Natural killer cell (primary cell): Measurements from ENCODE around the gene FAM107B. TPM values are rescaled to one million over a fixed set of nuclear protein-coding genes. Genes with fewer than 3 reads are reported as not detected.

ENCODE experiments used
- ATAC-seq, 3 donors: fragments of 150-1000 bp in 2 of 3; fragments of 200-7000 bp in 1 of 3; cut with Tn5 transposase; 1 replicate in 1 of 3; 2 replicates in 2 of 3; pipeline ENCODE4 v1.10.0; 2021; ENCODE audit warnings: mild to moderate bottlenecking in 2 of 3, moderate library complexity in 2 of 3
- DNase-seq, 2 donors: peaks; one replicate each; pipeline versions ENCODE4 v3.0.0 to v3.0.0-alpha.2; 2013 to 2021; ENCODE audit warnings: mixed read lengths in 1 of 2
- H3K27ac ChIP-seq: one replicate; pipeline ENCODE4 v1.5.1; 2013; ENCODE audit warnings: mild to moderate bottlenecking, low read length
- H3K27me3 ChIP-seq: one replicate; pipeline ENCODE4 v1.6.1; 2013; ENCODE audit warnings: low read length; ENCODE audit not compliant: control insufficient read depth, insufficient read depth
- H3K36me3 ChIP-seq: one replicate; pipeline ENCODE4 v1.6.1; 2013; ENCODE audit warnings: low read length; ENCODE audit not compliant: control insufficient read depth, insufficient read depth
- H3K4me1 ChIP-seq: one replicate; pipeline ENCODE4 v1.6.1; 2013; ENCODE audit warnings: low read length; ENCODE audit not compliant: control insufficient read depth, insufficient read depth
- H3K4me3 ChIP-seq: one replicate; pipeline ENCODE4 v1.5.1; 2013; ENCODE audit warnings: low read length
- H3K9me3 ChIP-seq: one replicate; pipeline ENCODE4 v1.6.1; 2013; ENCODE audit warnings: low read length; ENCODE audit not compliant: control insufficient read depth, insufficient read depth
- H3K27ac Mint-ChIP-seq, 2 donors: one replicate each; pipeline ENCODE4 v1.8.0; 2022; ENCODE audit warnings: mild to moderate bottlenecking in 2 of 2, mixed read lengths in 2 of 2, moderate library complexity in 1 of 2
- H3K27me3 Mint-ChIP-seq, 2 donors: one replicate each; pipeline ENCODE4 v1.8.0; 2022; ENCODE audit warnings: low read depth in 2 of 2, mixed read lengths in 2 of 2
- H3K36me3 Mint-ChIP-seq: one replicate; pipeline ENCODE4 v1.8.0; 2022; ENCODE audit warnings: mixed read lengths
- H3K4me1 Mint-ChIP-seq, 2 donors: one replicate each; pipeline ENCODE4 v1.8.0; 2022; ENCODE audit warnings: mixed read lengths in 2 of 2
- H3K4me3 Mint-ChIP-seq: one replicate; pipeline ENCODE4 v1.8.0; 2022; ENCODE audit warnings: mild to moderate bottlenecking, moderate library complexity, mixed read lengths
- H3K9me3 Mint-ChIP-seq, 2 donors: one replicate each; pipeline ENCODE4 v1.8.0; 2022; ENCODE audit warnings: mixed read lengths in 2 of 2
- WGBS: methylation state at CpG from one replicate; pipeline ENCODE4 v1.1.7; 2013; ENCODE audit warnings: missing lambda C conversion rate; ENCODE audit not compliant: insufficient coverage; 5-methylcytosine and 5-hydroxymethylcytosine counted together
- intact Hi-C: fragments of 100-400 bp; cut with micrococcal nuclease; formaldehyde crosslinking; loops from one replicate; pipeline ENCODE4 v1.14.2; 2022
- total RNA-seq, 4 donors: library from RNA; stranded (reverse); fragments of 120-200 nt in 1 of 4; gene quantifications; one replicate each; pipeline versions ENCODE4 v1.2.3 to v1.2.4, GENCODE V29; 2013 to 2022
- TF ChIP-seq, protein P1 (sequence below): fragments of 200-600 bp; IDR thresholded peaks from one replicate; pipeline ENCODE4 v1.8.0; 2022; ENCODE audit warnings: antibody characterized with exemption

Gene FAM107B
- total RNA-seq, 3 donors from 2014 or later (not counting 1 experiment from before 2014, with no cell fraction given), result 165 to 226 (median 224) TPM

DNA sequence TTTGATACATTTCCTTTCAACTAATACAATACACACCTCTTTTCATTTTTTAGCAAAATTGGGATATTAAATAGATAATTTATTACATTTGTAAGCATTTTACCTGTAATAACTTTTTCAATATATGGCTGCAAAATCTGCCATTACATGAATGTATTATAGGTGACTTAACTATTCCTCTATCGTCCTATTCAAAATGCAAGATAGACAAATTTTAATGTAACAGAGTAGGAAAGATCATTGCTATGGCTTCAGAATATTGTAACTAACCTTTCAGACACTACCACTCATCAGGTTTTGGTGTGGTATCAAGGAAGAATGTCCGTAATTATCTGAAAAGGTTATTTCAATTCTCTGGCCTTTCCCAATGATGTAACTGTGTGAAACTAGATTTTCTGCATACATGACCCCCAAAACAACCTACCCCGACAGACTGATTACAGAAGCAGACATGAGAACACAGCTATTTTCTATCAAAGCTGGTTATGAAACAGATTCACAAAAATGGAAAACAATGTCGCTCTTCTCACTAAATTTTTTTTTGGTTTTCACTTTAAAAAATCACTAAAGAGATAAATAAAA, 211.2 kb downstream of the FAM107B start:
- Mint-ChIP-seq H3K4me1 (peaks cover 94 to 96% of the 10 kb centered on the region in 2 donors), H3K36me3 (peaks cover 14% of the 10 kb centered on the region), H3K27me3 (no peaks in the 10 kb centered on the region), H3K9me3 (peaks cover 0 to 2% of the 10 kb centered on the region in 2 donors), H3K4me3 (peak overlapping the region; percentile 90), H3K27ac (peak overlapping the region; percentile 95 to 98)
- H3K4me1 ChIP-seq, result peaks cover 73% of the 10 kb centered on the region
- peaks cover 23% of the 10 kb centered on the region for H3K36me3 ChIP-seq
- peak overlapping the region; percentile 87 for H3K27ac ChIP-seq
- WGBS, result 75% methylated on average over 2 of the region's 4 CpGs
- DNase-seq, result no peak
- H3K4me3 ChIP-seq, result no peak overlapping the region
- ATAC-seq, result no peak
- intact Hi-C loops, result loop anchor here (5.0 kb wide), 2 partner anchors 84 to 274 kb away; partner anchors contain the start of genes CDNF, HSPA14 and MSANTD7
- TF ChIP-seq, protein P1, sequence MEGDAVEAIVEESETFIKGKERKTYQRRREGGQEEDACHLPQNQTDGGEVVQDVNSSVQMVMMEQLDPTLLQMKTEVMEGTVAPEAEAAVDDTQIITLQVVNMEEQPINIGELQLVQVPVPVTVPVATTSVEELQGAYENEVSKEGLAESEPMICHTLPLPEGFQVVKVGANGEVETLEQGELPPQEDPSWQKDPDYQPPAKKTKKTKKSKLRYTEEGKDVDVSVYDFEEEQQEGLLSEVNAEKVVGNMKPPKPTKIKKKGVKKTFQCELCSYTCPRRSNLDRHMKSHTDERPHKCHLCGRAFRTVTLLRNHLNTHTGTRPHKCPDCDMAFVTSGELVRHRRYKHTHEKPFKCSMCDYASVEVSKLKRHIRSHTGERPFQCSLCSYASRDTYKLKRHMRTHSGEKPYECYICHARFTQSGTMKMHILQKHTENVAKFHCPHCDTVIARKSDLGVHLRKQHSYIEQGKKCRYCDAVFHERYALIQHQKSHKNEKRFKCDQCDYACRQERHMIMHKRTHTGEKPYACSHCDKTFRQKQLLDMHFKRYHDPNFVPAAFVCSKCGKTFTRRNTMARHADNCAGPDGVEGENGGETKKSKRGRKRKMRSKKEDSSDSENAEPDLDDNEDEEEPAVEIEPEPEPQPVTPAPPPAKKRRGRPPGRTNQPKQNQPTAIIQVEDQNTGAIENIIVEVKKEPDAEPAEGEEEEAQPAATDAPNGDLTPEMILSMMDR, result no peak
- H3K9me3 ChIP-seq, result peaks cover 3% of the 10 kb centered on the region
- H3K27me3 ChIP-seq, result no peaks in the 10 kb centered on the region

DNA sequence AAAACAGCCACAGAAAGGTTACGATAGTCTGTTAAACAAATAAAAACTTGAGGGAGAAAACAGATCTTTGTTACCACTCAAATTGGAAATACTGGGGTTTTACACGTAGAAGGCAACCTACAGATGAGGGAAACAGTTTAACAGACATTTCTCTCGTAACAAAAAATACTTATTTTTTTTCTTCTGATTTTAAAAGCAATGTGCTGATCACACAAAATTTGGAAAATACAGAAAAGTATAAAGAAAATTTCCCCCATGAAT, 211.7 kb downstream of the FAM107B start:
- H3K27ac ChIP-seq, result peak overlapping the region; percentile 87
- intact Hi-C loops, result loop anchor here (5.0 kb wide), 2 partner anchors 84 to 274 kb away; partner anchors contain the start of genes CDNF, HSPA14 and MSANTD7
- H3K9me3 ChIP-seq, result peaks cover 3% of the 10 kb centered on the region
- WGBS, result 58% methylated on average over 2 of the region's 3 CpGs
- H3K27me3 Mint-ChIP-seq, result no peaks in the 10 kb centered on the region
- peaks cover 0 to 2% of the 10 kb centered on the region in 2 donors for H3K9me3 Mint-ChIP-seq
- DNase-seq, result no peak
- peaks cover 22% of the 10 kb centered on the region for H3K36me3 ChIP-seq
- no peaks in the 10 kb centered on the region for H3K27me3 ChIP-seq
- H3K4me1 Mint-ChIP-seq, result peaks cover 94 to 96% of the 10 kb centered on the region in 2 donors
- peaks cover 14% of the 10 kb centered on the region for H3K36me3 Mint-ChIP-seq
- ATAC-seq, result no peak
- peak overlapping the region; percentile 95 to 98 for H3K27ac Mint-ChIP-seq
- peaks cover 70% of the 10 kb centered on the region for H3K4me1 ChIP-seq
- no peak overlapping the region for H3K4me3 ChIP-seq
- TF ChIP-seq, protein P1, result no peak
- peak overlapping the region; percentile 80 for H3K4me3 Mint-ChIP-seq

DNA sequence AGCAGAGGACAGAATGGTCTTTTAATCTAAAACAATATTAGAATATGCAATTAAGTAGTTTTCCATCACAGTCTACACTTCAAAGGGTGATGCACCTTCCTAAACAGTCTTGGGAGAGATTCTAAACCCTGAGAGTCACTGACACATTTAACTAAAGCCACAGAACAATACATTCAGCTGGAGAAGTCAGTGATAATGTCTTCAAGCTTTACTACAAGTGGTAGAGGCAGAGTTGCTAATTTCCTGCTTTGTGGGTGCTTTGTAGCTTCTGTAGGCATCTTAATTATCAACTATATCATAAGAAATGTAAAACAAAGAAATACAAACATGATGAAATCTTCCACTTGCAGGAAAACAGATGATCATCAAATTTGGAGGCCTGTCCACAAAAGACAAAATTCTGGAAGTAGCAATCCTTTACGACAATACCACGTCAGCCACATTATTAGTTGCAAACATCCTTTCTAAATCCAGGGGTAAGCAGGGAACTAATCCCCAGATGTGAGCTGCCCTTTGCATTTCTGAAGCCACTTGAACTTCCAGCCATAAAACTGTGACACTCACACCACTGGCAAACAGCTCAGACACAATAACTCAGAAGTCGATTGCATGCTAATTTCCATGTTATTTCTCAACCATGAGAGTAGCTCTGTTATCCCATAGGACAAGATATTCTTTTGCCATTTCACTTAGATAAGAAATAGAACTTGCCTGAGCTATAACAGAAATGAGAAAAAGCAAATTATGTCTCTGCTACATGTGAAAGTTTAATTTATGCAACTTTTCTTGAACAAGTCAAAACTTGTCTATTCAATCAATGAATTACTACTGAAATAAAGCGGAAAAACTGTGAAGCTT, 212.2 kb downstream of the FAM107B start:
- Histone ChIP-seq H3K27ac (peak overlapping the region; percentile 87), H3K9me3 (peaks cover 3% of the 10 kb centered on the region), H3K36me3 (peaks cover 16% of the 10 kb centered on the region), H3K27me3 (no peaks in the 10 kb centered on the region), H3K4me3 (no peak overlapping the region), H3K4me1 (peaks cover 72% of the 10 kb centered on the region)
- Mint-ChIP-seq H3K27me3 (no peaks in the 10 kb centered on the region), H3K36me3 (peaks cover 13% of the 10 kb centered on the region), H3K4me1 (peaks cover 94 to 96% of the 10 kb centered on the region in 2 donors), H3K9me3 (peaks cover 0 to 2% of the 10 kb centered on the region in 2 donors), H3K27ac (peak overlapping the region; percentile 95 to 98), H3K4me3 (peak overlapping the region; percentile 80)
- ATAC-seq, result peak in 2 of 3 donors; percentile 25 to 37
- TF ChIP-seq, protein P1, result no peak
- WGBS, result 43% methylated on average over 4 of the region's 4 CpGs
- intact Hi-C loops, result loop anchor here (5.0 kb wide), 2 partner anchors 85 to 275 kb away; partner anchors contain the start of genes CDNF, HSPA14 and MSANTD7
- no peak for DNase-seq
